GM23338 (cell line): ENCODE results near the gene ATP5PB. TPM values are rescaled to one million over a fixed set of nuclear protein-coding genes. Genes with fewer than 3 reads are reported as not detected.
A peak's percentile ranks its signal among the peaks of the same experiment; 100 is the strongest.

Source experiments
- ATAC-seq: fragments of 200-7000 bp; cut with Tn5 transposase; 3 replicates; pipeline ENCODE4 v1.9.1; 2020
- DNase-seq: peaks from one replicate; pipeline ENCODE4 v3.0.0-alpha.2; 2015; ENCODE audit warnings: low spot score
- H2AFZ ChIP-seq: fragments of 200-600 bp; sonication (generic); 2 replicates; pipeline ENCODE4 v1.8.0; 2016; ENCODE audit warnings: antibody characterized with exemption, mild to moderate bottlenecking, moderate library complexity
- H3F3A ChIP-seq: fragments of 200-600 bp; sonication (generic); replicated peaks from 2 replicates; pipeline ENCODE4 v1.8.0; 2017; ENCODE audit warnings: antibody characterized with exemption, mixed run types, low read depth
- H3K27ac ChIP-seq: fragments of 200-600 bp; sonication (generic); 2 replicates; pipeline ENCODE4 v1.6.1; 2016; ENCODE audit warnings: low read depth
- H3K27me3 ChIP-seq: fragments of 200-600 bp; sonication (generic); 2 replicates; pipeline ENCODE4 v1.8.0; 2016; ENCODE audit warnings: mild to moderate bottlenecking, mixed run types, moderate library complexity; ENCODE audit not compliant: insufficient read depth
- H3K36me3 ChIP-seq: fragments of 200-600 bp; sonication (generic); 2 replicates; pipeline ENCODE4 v1.8.0; 2016; ENCODE audit warnings: mild to moderate bottlenecking; ENCODE audit not compliant: insufficient read depth
- H3K4me1 ChIP-seq: fragments of 200-600 bp; sonication (generic); 2 replicates; pipeline ENCODE4 v1.8.0; 2016; ENCODE audit warnings: mild to moderate bottlenecking, moderate library complexity; ENCODE audit not compliant: insufficient read depth
- H3K4me2 ChIP-seq: fragments of 200-600 bp; sonication (generic); 2 replicates; pipeline ENCODE4 v1.7.1; 2017; ENCODE audit warnings: mixed run types
- H3K4me3 ChIP-seq: fragments of 200-600 bp; sonication (generic); 2 replicates; pipeline ENCODE4 v1.6.1; 2016; ENCODE audit warnings: mixed run types
- H3K79me2 ChIP-seq: fragments of 200-600 bp; sonication (generic); replicated peaks from 2 replicates; pipeline ENCODE4 v1.8.0; 2017; ENCODE audit warnings: mild to moderate bottlenecking; ENCODE audit not compliant: insufficient read depth
- H3K9me2 ChIP-seq: fragments of 200-600 bp; sonication (generic); 2 replicates; pipeline ENCODE4 v1.8.0; 2017; ENCODE audit not compliant: insufficient read depth
- H4K20me1 ChIP-seq: fragments of 200-600 bp; sonication (generic); replicated peaks from 2 replicates; pipeline ENCODE4 v1.8.0; 2017; ENCODE audit warnings: mild to moderate bottlenecking; ENCODE audit not compliant: insufficient read depth
- H3K27ac Mint-ChIP-seq: 2 replicates; pipeline ENCODE4 v1.8.0; 2020; ENCODE audit warnings: inconsistent platforms, mild to moderate bottlenecking, moderate library complexity, mixed read lengths
- H3K27me3 Mint-ChIP-seq: 3 replicates; pipeline ENCODE4 v1.8.0; 2022; ENCODE audit warnings: low read depth, mild to moderate bottlenecking, moderate library complexity, mixed read lengths, inconsistent platforms; ENCODE audit not compliant: insufficient read depth, poor library complexity
- H3K36me3 Mint-ChIP-seq: 3 replicates; pipeline ENCODE4 v1.8.0; 2021; ENCODE audit warnings: low read depth, mild to moderate bottlenecking, inconsistent platforms, moderate library complexity, mixed read lengths
- H3K4me1 Mint-ChIP-seq: 3 replicates; pipeline ENCODE4 v1.8.0; 2020; ENCODE audit warnings: mild to moderate bottlenecking, inconsistent platforms, mixed read lengths
- H3K4me3 Mint-ChIP-seq: 3 replicates; pipeline ENCODE4 v1.8.0; 2021; ENCODE audit warnings: moderate library complexity, mild to moderate bottlenecking, inconsistent platforms, mixed read lengths
- H3K9me3 Mint-ChIP-seq: 3 replicates; pipeline ENCODE4 v1.8.0; 2020; ENCODE audit warnings: moderate library complexity, mild to moderate bottlenecking, inconsistent platforms, mixed read lengths
- CREB1 ChIP-seq: fragments of 250-450 bp; sonication (Bioruptor Pico); IDR thresholded peaks from 2 replicates; pipeline ENCODE4 v1.5.0; 2020; ENCODE audit warnings: low read depth, mild to moderate bottlenecking, moderate library complexity
- CTCF ChIP-seq, 2 experiments: fragments of 200-600 bp in 1 of 2; sonication (generic) in 1 of 2; conservative IDR thresholded peaks; 2 replicates each; pipeline versions ENCODE4 v1.5.1 to v1.6.1; 2016 to 2017; ENCODE audit warnings: antibody characterized with exemption in 2 of 2, low read depth in 2 of 2, mild to moderate bottlenecking in 2 of 2, moderate library complexity in 1 of 2
- ETS1 ChIP-seq: IDR thresholded peaks from 2 replicates; pipeline ENCODE4 v1.6.1; 2016; ENCODE audit warnings: antibody characterized with exemption
- EZH2 ChIP-seq: fragments of 200-600 bp; sonication (generic); IDR thresholded peaks from one replicate; pipeline ENCODE4 v1.8.0; 2017; ENCODE audit warnings: antibody characterized with exemption, mild to moderate bottlenecking, low read depth; ENCODE audit not compliant: unreplicated experiment
- NANOG ChIP-seq: IDR thresholded peaks from 2 replicates; pipeline ENCODE4 v1.6.1; 2016; ENCODE audit warnings: antibody characterized with exemption, borderline replicate concordance
- POLR2AphosphoS5 ChIP-seq: IDR thresholded peaks from 2 replicates; pipeline ENCODE4 v1.6.1; 2016; ENCODE audit warnings: antibody characterized with exemption, low read depth
- REST ChIP-seq: IDR thresholded peaks from one replicate; pipeline ENCODE4 v1.6.1; 2018; ENCODE audit warnings: antibody characterized with exemption; ENCODE audit not compliant: unreplicated experiment
- STAT1 ChIP-seq: IDR thresholded peaks from one replicate; pipeline ENCODE4 v1.6.1; 2016; ENCODE audit warnings: antibody characterized with exemption; ENCODE audit not compliant: unreplicated experiment
- ZNF114 ChIP-seq: fragments of 250-450 bp; sonication (Bioruptor Pico); IDR thresholded peaks from 2 replicates; pipeline ENCODE4 v1.5.0; 2020; ENCODE audit warnings: mild to moderate bottlenecking, moderate library complexity
- ZNF331 ChIP-seq: fragments of 250-450 bp; sonication (Bioruptor Pico); IDR thresholded peaks from 2 replicates; pipeline ENCODE4 v1.5.0; 2020; ENCODE audit warnings: low read depth, mild to moderate bottlenecking, moderate library complexity
- polyA plus RNA-seq: library from polyadenylated mRNA; unstranded; fragments of >200 nt; fragmentation: Nextera tagmentation; extraction: Ambion mirVana; gene quantifications from 2 replicates; pipeline ENCODE4 v1.2.1, GENCODE V29; 2016
- total RNA-seq: library from RNA; depleted of rRNA; stranded (reverse); fragments of >200 nt; shearing (Covaris generic); gene quantifications from 2 replicates; pipeline ENCODE4 v1.2.3, GENCODE V29; 2014

ATP5PB gene
- total and polyA plus RNA-seq, 2 experiments from 2014 or later = 279 to 300 TPM

DNA sequence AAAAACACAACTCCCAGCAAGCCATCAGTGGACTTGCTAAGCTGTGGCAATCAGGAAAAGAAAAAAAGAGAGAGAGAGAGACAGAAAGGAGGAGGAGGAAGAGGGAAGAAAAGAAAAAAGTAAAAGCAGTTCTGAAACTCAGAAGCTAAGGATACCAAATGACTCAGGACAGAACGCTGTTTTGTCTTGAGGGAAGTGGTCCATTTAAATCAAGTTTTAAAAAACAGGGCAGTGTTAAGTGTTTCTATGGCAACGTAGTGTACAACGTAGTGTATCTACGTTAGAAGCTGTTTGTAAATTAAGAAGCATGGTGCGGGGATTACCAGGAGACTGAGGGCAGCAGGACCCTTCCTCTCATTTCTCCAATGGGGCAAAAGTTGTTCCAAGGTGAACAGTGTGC lies 48.3 kb downstream of the ATP5PB start:
- no peak overlapping the region for H3K27ac Mint-ChIP-seq

DNA sequence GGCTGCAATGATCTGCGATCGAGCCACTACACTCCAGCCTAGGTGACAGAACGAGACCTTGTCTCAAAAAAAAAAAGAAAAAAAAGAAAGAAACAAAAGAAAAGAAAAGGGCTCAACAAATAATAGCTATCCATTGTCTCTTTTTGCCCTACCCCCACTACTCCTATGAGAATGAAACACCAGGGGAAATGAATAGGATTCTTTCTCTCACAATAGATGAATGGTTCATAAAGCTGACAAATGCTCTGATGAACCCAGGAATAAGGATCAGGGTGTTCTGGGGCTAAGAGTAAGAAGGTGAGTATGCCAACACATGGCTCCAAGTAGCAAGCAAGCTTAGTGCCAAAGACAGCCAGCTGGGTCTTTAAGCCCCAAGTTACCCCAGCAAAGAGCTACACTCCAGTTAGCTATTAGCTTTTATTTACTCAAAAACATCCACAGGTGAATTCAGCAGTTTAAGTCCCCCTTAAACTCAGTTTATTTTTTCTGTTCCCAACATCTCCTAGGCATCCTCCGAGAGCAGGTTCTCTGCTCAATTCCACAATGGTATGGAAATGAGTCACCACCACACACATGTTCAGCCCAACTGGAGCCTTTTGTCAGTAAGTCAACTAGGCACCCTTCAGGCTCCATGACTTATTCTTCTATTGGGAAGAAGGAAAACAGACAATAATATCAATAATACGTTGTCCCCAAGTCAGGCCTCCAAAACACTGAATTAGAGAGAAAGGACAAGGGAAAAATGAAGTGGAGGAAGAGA lies 49.9 kb downstream of the ATP5PB start:
- no peak overlapping the region for H3K27ac Mint-ChIP-seq
- no peak for TF ChIP-seq EZH2
- no peak for TF ChIP-seq ETS1
- TF ChIP-seq CREB1 (CRISPR knock-in tag) = no peak
- no peak for TF ChIP-seq CTCF (conservative IDR thresholded peaks at IDR 0.05; ENCODE audit: low read depth in 2 of 2)
- TF ChIP-seq NANOG = no peak
- no peak for TF ChIP-seq REST
- TF ChIP-seq POLR2AphosphoS5 = no peak
- TF ChIP-seq STAT1 = no peak
- TF ChIP-seq ZNF114 (CRISPR knock-in tag) = no peak
- TF ChIP-seq ZNF331 (CRISPR knock-in tag) = no peak

More for the DNA sequence above, 48.3 kb downstream of the ATP5PB start:
- H3K4me3 ChIP-seq = no peak overlapping the region
- H3K9me2 ChIP-seq = no peaks in the 10 kb centered on the region
- H3K79me2 ChIP-seq = no peaks in the 10 kb centered on the region
- H3F3A ChIP-seq = no peaks in the 10 kb centered on the region
- no peaks in the 10 kb centered on the region for H3K36me3 ChIP-seq
- no peaks in the 10 kb centered on the region for H3K27me3 Mint-ChIP-seq
- H3K27ac ChIP-seq = no peak overlapping the region
- ATAC-seq (no peak), DNase-seq (no peak)
- no peaks in the 10 kb centered on the region for H4K20me1 ChIP-seq
- H3K27me3 ChIP-seq = no peaks in the 10 kb centered on the region
- H3K4me3 Mint-ChIP-seq = no peak overlapping the region
- no peak for TF ChIP-seq STAT1
- peaks cover 5% of the 10 kb centered on the region; the same call in 2 of the 3 replicates for H3K4me1 Mint-ChIP-seq
- H3K36me3 Mint-ChIP-seq = no peaks in the 10 kb centered on the region
- no peaks in the 10 kb centered on the region for H3K4me1 ChIP-seq
- peaks cover 3% of the 10 kb centered on the region; the same call in 2 of the 3 replicates for H3K9me3 Mint-ChIP-seq
- peak overlapping the region; percentile 73 for H2AFZ ChIP-seq
- H3K4me2 ChIP-seq = no peak overlapping the region

More for the DNA sequence above, 49.9 kb downstream of the ATP5PB start:
- Histone ChIP-seq H3K4me2 (no peak overlapping the region), H3K27me3 (no peaks in the 10 kb centered on the region), H3K4me3 (no peak overlapping the region), H3K27ac (no peak overlapping the region), H2AFZ (no peak overlapping the region), H3K9me2 (peaks cover 3% of the 10 kb centered on the region; the same call in 1 of the 2 replicates), H4K20me1 (no peaks in the 10 kb centered on the region), H3K36me3 (no peaks in the 10 kb centered on the region), H3F3A (no peaks in the 10 kb centered on the region), H3K4me1 (no peaks in the 10 kb centered on the region), H3K79me2 (no peaks in the 10 kb centered on the region)
- H3K9me3 Mint-ChIP-seq = peaks cover 3% of the 10 kb centered on the region; the same call in 2 of the 3 replicates
- no peaks in the 10 kb centered on the region for H3K4me1 Mint-ChIP-seq
- peaks cover 5% of the 10 kb centered on the region for H3K27me3 Mint-ChIP-seq
- no peaks in the 10 kb centered on the region for H3K36me3 Mint-ChIP-seq
- DNase-seq (no peak), ATAC-seq (no peak)
- no peak overlapping the region for H3K4me3 Mint-ChIP-seq
